ENCODE data around the gene TRAF3. TPM values are rescaled to one million over a fixed set of nuclear protein-coding genes. Genes with fewer than 3 reads are reported as not detected.
"Not testable (repeated sequence)": the region's sequence is repeated elsewhere in the genome, so short reads cannot be mapped to it uniquely, and the experiment has no call there.

Gene TRAF3
- total RNA-seq, 2 experiments from 2014 or later, result 39.1 to 40.2 TPM

- no peak overlapping the region for H3K4me3 Mint-ChIP-seq
- no peaks in the 10 kb centered on the region for H3K36me3 Mint-ChIP-seq (ENCODE audit: low read depth)
- intact Hi-C loops (cut with micrococcal nuclease), result no loop called here
- ATAC-seq (no peak), DNase-seq (no peak)
- ChIA-PET POLR2A (no interaction called here), CTCF (interaction anchor here (0.9 to 1.7 kb wide), 4 partner anchors 15 to 166 kb away, joined by 3 to 7 read pairs (median 4); no protein-coding TSS in a partner anchor)
- H3K27me3 Mint-ChIP-seq, result peaks cover 2% of the 10 kb centered on the region
- no peak for TF ChIP-seq CTCF (IDR thresholded peaks at IDR 0.05)
- no peak overlapping the region for H3K27ac Mint-ChIP-seq
- no peaks in the 10 kb centered on the region for H3K9me3 Mint-ChIP-seq
- H3K4me1 Mint-ChIP-seq (ENCODE audit: low read depth), result no peaks in the 10 kb centered on the region
These were observed 17.6 kb upstream of the TRAF3 start for GRCh38 chr14:102759456-102760187.

DNA sequence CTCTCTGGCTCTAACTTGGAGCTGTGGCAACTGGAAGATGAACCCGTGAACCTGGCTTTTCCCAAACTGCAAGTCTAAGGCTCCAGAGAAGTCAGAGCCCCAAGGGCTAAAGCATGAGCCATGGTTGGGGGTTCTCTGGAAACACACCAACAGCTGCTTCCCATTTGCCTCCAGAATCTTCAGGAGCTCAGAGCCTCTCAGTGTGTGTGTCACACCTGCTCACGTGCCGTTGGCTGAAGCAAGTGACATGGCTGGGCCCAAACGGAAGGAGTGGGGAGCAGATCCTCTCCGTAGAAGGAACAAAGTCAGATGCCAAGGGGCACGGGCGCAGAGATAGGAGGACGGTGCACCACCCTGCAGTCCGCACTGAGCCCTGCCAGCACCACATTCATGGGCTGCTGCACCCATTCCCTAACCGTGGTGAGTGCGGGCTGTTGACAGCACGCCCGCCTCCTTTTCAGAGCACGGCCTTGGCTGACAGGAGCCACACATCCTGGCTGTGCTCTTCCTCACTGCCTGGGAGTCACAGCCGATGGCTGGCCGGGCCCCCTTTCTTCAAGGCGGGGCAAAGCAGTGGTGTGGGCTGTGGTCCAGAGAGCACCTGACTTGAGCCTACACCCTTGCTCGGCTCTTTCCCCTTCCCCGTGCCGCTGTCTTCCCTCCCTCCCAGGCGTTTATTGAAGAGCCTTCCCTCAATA is 16.6 kb upstream of the TRAF3 start:
- ChIA-PET CTCF (interaction anchor here (0.9 to 1.7 kb wide), 3 partner anchors 14 to 167 kb away, joined by 3 to 7 read pairs (median 4); no protein-coding TSS in a partner anchor), POLR2A (no interaction called here)
- Mint-ChIP-seq H3K4me1 (ENCODE audit: low read depth) (no peaks in the 10 kb centered on the region), H3K4me3 (no peak overlapping the region), H3K27ac (no peak overlapping the region), H3K9me3 (no peaks in the 10 kb centered on the region), H3K36me3 (ENCODE audit: low read depth) (no peaks in the 10 kb centered on the region), H3K27me3 (peaks cover 2% of the 10 kb centered on the region)
- TF ChIP-seq CTCF (IDR thresholded peaks at IDR 0.05), result no peak
- intact Hi-C loops (cut with micrococcal nuclease), result no loop called here
- no peak for ATAC-seq
- no peak for DNase-seq

- CTCF ChIA-PET, result no interaction called here
- no peak for TF ChIP-seq CTCF (IDR thresholded peaks at IDR 0.05)
- no peaks in the 10 kb centered on the region for H3K9me3 Mint-ChIP-seq
- no peaks in the 10 kb centered on the region for H3K36me3 Mint-ChIP-seq (ENCODE audit: low read depth)
- intact Hi-C loops (cut with micrococcal nuclease), result no loop called here
- peaks cover 2% of the 10 kb centered on the region for H3K27me3 Mint-ChIP-seq
- no peaks in the 10 kb centered on the region for H3K4me1 Mint-ChIP-seq (ENCODE audit: low read depth)
- POLR2A ChIA-PET, result no interaction called here
- H3K4me3 Mint-ChIP-seq, result no peak overlapping the region
- DNase-seq (no peak), ATAC-seq (no peak)
- H3K27ac Mint-ChIP-seq, result no peak overlapping the region
These were observed 16.0 kb upstream of the TRAF3 start for GRCh38 chr14:102761206-102761605.

GRCh38 chr14:102764220-102764671 is 13.0 kb upstream of the TRAF3 start:
- TF ChIP-seq CTCF (IDR thresholded peaks at IDR 0.05), result no peak
- ChIA-PET POLR2A (no interaction called here), CTCF (no interaction called here)
- peaks cover 7% of the 10 kb centered on the region for H3K4me1 Mint-ChIP-seq (ENCODE audit: low read depth)
- ATAC-seq, result no peak
- DNase-seq, result no peak
- intact Hi-C loops (cut with micrococcal nuclease), result no loop called here
- no peak overlapping the region for H3K27ac Mint-ChIP-seq
- H3K4me3 Mint-ChIP-seq, result no peak overlapping the region
- no peaks in the 10 kb centered on the region for H3K36me3 Mint-ChIP-seq (ENCODE audit: low read depth)
- H3K9me3 Mint-ChIP-seq, result no peaks in the 10 kb centered on the region
- peaks cover 2% of the 10 kb centered on the region for H3K27me3 Mint-ChIP-seq

DNA sequence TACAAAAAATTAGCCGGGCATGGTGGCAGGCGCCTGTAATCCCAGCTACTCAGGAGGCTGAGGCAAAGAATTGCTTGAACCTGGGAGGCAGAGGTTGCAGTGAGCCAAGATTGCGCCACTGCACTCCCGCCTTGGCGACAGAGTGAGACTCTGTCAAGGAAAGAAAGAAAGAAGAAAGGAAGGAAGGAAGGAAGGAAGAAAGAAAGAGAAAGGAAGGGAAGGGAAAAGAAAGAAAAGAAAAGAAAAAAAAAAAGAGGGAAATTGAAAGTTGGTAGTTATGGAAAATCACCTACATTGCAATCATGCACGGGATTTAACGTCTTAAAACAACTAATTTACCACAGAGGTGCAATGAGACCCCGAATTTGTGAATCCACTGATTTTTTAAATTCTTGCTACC is 11.5 kb upstream of the TRAF3 start:
- not testable (repeated sequence) for H3K9me3 Mint-ChIP-seq, H3K4me3 Mint-ChIP-seq
- CTCF ChIA-PET, result interaction anchor here (1.0 kb wide), 1 partner anchor 9 kb away, joined by 3 read pairs; no protein-coding TSS in a partner anchor

More for the DNA sequence above, 11.5 kb upstream of the TRAF3 start:
- ATAC-seq; H3K4me1 Mint-ChIP-seq (ENCODE audit: low read depth); H3K27ac Mint-ChIP-seq; DNase-seq; H3K36me3 Mint-ChIP-seq (ENCODE audit: low read depth); H3K27me3 Mint-ChIP-seq; intact Hi-C loops (cut with micrococcal nuclease): not testable (repeated sequence)
- POLR2A ChIA-PET, result interaction anchor here (1.2 kb wide), 1 partner anchor 51 kb away, joined by 3 read pairs; no protein-coding TSS in a partner anchor
